H1 (cell line): ENCODE measurements around the gene FRK. TPM values are rescaled to one million over a fixed set of nuclear protein-coding genes. Genes with fewer than 3 reads are reported as not detected.

ENCODE experiments used
- CTCF ChIA-PET: fragments of 300-600 bp; sonication (Branson Sonifier 250); formaldehyde crosslinking; loops from one replicate; lab custom pipeline; 2021; ENCODE audit not compliant: partially characterized antibody; lab: Charles Lee
- POLR2A ChIA-PET: fragments of 300-600 bp; sonication (Branson Sonifier 250); formaldehyde crosslinking; loops from one replicate; lab custom pipeline; 2021; ENCODE audit warnings: inconsistent platforms; ENCODE audit not compliant: partially characterized antibody; lab: Charles Lee
- DNase-seq, 2 experiments: peaks; one replicate each; pipeline versions ENCODE4 v3.0.0 to v3.0.0-alpha.2; 2010 to 2022; ENCODE audit warnings: low spot score in 2 of 2, low read depth in 1 of 2, mixed read lengths in 1 of 2
- FAIRE-seq: peaks from 2 replicates; lab custom pipeline; 2011; peaks lifted over from hg19 to GRCh38; lab: Jason Lieb, UNC
- H2AFZ ChIP-seq: 2 replicates; pipeline ENCODE4 v1.8.1; 2012; ENCODE audit warnings: low read length, inconsistent platforms
- H2AK5ac ChIP-seq: 2 replicates; pipeline ENCODE4 v1.6.1; 2013; ENCODE audit warnings: low read depth, low read length
- H2BK120ac ChIP-seq: replicated peaks from 2 replicates; pipeline ENCODE3; 2013; ENCODE audit warnings: low read depth, low read length, inconsistent platforms
- H2BK12ac ChIP-seq: 2 replicates; pipeline ENCODE4 v1.6.1; 2013; ENCODE audit warnings: low read depth, low read length
- H2BK15ac ChIP-seq: 2 replicates; pipeline ENCODE4 v1.6.1; 2013; ENCODE audit warnings: low read length
- H2BK20ac ChIP-seq: 2 replicates; pipeline ENCODE4 v1.6.1; 2013; ENCODE audit warnings: low read length
- H2BK5ac ChIP-seq: 2 replicates; pipeline ENCODE4 v1.6.1; 2013; ENCODE audit warnings: low read depth, low read length
- H3K14ac ChIP-seq: 2 replicates; pipeline ENCODE4 v1.6.1; 2013; ENCODE audit warnings: inconsistent platforms; ENCODE audit not compliant: insufficient read length
- H3K18ac ChIP-seq: 2 replicates; pipeline ENCODE4 v1.6.1; 2013; ENCODE audit warnings: low read length; ENCODE audit errors: extremely low read depth
- H3K23ac ChIP-seq: 2 replicates; pipeline ENCODE4 v1.6.1; 2013; ENCODE audit warnings: inconsistent platforms; ENCODE audit not compliant: insufficient read length
- H3K23me2 ChIP-seq: 2 replicates; pipeline ENCODE4 v1.6.1; 2013; ENCODE audit warnings: low read depth, low read length
- H3K27ac ChIP-seq: 2 replicates; pipeline ENCODE4 v1.6.1; 2011; ENCODE audit warnings: low read depth, low read length, inconsistent platforms
- H3K27me3 ChIP-seq, 4 experiments: replicated peaks in 1 of 4; 1 replicate in 1 of 4; 2 replicates in 3 of 4; pipeline versions ENCODE4 v1.6.1 to v1.8.1; 2011 to 2013; ENCODE audit warnings: low read length in 3 of 4, mild to moderate bottlenecking in 3 of 4, inconsistent platforms in 2 of 4, mixed read lengths in 2 of 4, moderate library complexity in 1 of 4; ENCODE audit not compliant: control insufficient read depth in 3 of 4, insufficient read depth in 3 of 4; ENCODE audit errors: extremely low read depth in 1 of 4
- H3K36me3 ChIP-seq, 4 experiments: 2 replicates each; pipeline versions ENCODE4 v1.6.1 to v1.8.1; 2011 to 2013; ENCODE audit warnings: mild to moderate bottlenecking in 4 of 4, low read length in 3 of 4, moderate library complexity in 2 of 4, control low read depth in 1 of 4, inconsistent platforms in 1 of 4; ENCODE audit not compliant: insufficient read depth in 4 of 4, control insufficient read depth in 2 of 4
- H3K4ac ChIP-seq: replicated peaks from 2 replicates; pipeline ENCODE3; 2013; ENCODE audit warnings: low read length, low read depth, mixed read lengths, inconsistent platforms; ENCODE audit not compliant: insufficient read length
- H3K4me1 ChIP-seq, 4 experiments: replicated peaks in 1 of 4; 1 replicate in 1 of 4; 2 replicates in 3 of 4; pipeline versions ENCODE4 v1.6.1 to v1.8.1; 2011 to 2013; ENCODE audit warnings: low read length in 3 of 4, inconsistent platforms in 2 of 4, mixed read lengths in 1 of 4; ENCODE audit not compliant: insufficient read depth in 4 of 4, control insufficient read depth in 3 of 4
- H3K4me2 ChIP-seq, 2 experiments: 2 replicates each; pipeline versions ENCODE4 v1.6.1 to v1.8.1; 2011 to 2013; ENCODE audit warnings: low read depth in 2 of 2, low read length in 2 of 2, control low read depth in 1 of 2, inconsistent platforms in 1 of 2, mild to moderate bottlenecking in 1 of 2; ENCODE audit not compliant: insufficient read depth in 1 of 2
- H3K4me3 ChIP-seq, 4 experiments: fragments of 200-600, 300-600 bp in 1 of 4; sonication (generic), shearing (Covaris generic), sonication (Bioruptor Twin) in 1 of 4; 2 replicates each; pipeline versions ENCODE4 v1.5.1 to v1.8.1; 2011 to 2016; ENCODE audit warnings: low read length in 4 of 4, low read depth in 3 of 4, control low read depth in 2 of 4, inconsistent platforms in 2 of 4, mild to moderate bottlenecking in 2 of 4, mixed read lengths in 1 of 4, moderate library complexity in 1 of 4; ENCODE audit not compliant: insufficient read depth in 2 of 4; ENCODE audit errors: extremely low read depth in 1 of 4
- H3K56ac ChIP-seq: replicated peaks from 2 replicates; pipeline ENCODE3; 2013; ENCODE audit warnings: low read depth, mild to moderate bottlenecking, mixed read lengths, low read length, inconsistent platforms; ENCODE audit not compliant: insufficient read length
- H3K79me1 ChIP-seq: 2 replicates; pipeline ENCODE4 v1.6.1; 2013; ENCODE audit warnings: low read depth, low read length, control low read depth
- H3K79me2 ChIP-seq, 2 experiments: 2 replicates each; pipeline versions ENCODE4 v1.6.1 to v1.8.1; 2012 to 2013; ENCODE audit warnings: low read length in 2 of 2, mild to moderate bottlenecking in 2 of 2, inconsistent platforms in 1 of 2; ENCODE audit not compliant: insufficient read depth in 2 of 2, control insufficient read depth in 1 of 2
- H3K9ac ChIP-seq, 4 experiments: replicated peaks in 1 of 4; 1 replicate in 1 of 4; 2 replicates in 3 of 4; pipeline versions ENCODE4 v1.6.1 to v1.8.1; 2011 to 2013; ENCODE audit warnings: low read depth in 3 of 4, low read length in 3 of 4, control low read depth in 2 of 4, mild to moderate bottlenecking in 2 of 4, moderate library complexity in 2 of 4, inconsistent platforms in 1 of 4; ENCODE audit errors: extremely low read depth in 1 of 4
- H3K9me3 ChIP-seq, 2 experiments: 2 replicates each; pipeline versions ENCODE4 v1.6.1 to v1.8.1; 2012 to 2013; ENCODE audit warnings: mild to moderate bottlenecking in 2 of 2, moderate library complexity in 2 of 2, control low read depth in 1 of 2, inconsistent platforms in 1 of 2, low read depth in 1 of 2, low read length in 1 of 2, mixed read lengths in 1 of 2; ENCODE audit not compliant: insufficient read depth in 2 of 2
- H4K20me1 ChIP-seq, 2 experiments: replicated peaks in 1 of 2; 2 replicates each; pipeline versions ENCODE3 to v1.8.1; 2011 to 2013; ENCODE audit warnings: inconsistent platforms in 2 of 2, low read length in 2 of 2, mild to moderate bottlenecking in 1 of 2; ENCODE audit not compliant: insufficient read depth in 2 of 2, control insufficient read depth in 1 of 2
- H4K5ac ChIP-seq: 2 replicates; pipeline ENCODE4 v1.6.1; 2013; ENCODE audit warnings: low read length, low read depth, mixed read lengths, inconsistent platforms; ENCODE audit not compliant: insufficient read length
- H4K8ac ChIP-seq: 2 replicates; pipeline ENCODE4 v1.8.0; 2013; ENCODE audit warnings: mild to moderate bottlenecking, moderate library complexity, low read length, inconsistent platforms; ENCODE audit not compliant: insufficient read depth; ENCODE audit errors: extremely low read depth
- H4K91ac ChIP-seq: replicated peaks from 2 replicates; pipeline ENCODE3; 2013; ENCODE audit warnings: low read length, mixed read lengths, inconsistent platforms; ENCODE audit not compliant: insufficient read length
- ATF2 ChIP-seq: IDR thresholded peaks from 2 replicates; pipeline ENCODE4 v1.6.1; 2012; ENCODE audit warnings: low read length, inconsistent platforms
- EP300 ChIP-seq, 2 experiments: IDR thresholded peaks; 1 replicate in 1 of 2; 2 replicates in 1 of 2; pipeline ENCODE4 v1.6.1; 2011 to 2012; ENCODE audit warnings: low read depth in 2 of 2, low read length in 2 of 2, mild to moderate bottlenecking in 2 of 2, borderline replicate concordance in 1 of 2, inconsistent platforms in 1 of 2, moderate library complexity in 1 of 2
- GTF2F1 ChIP-seq: IDR thresholded peaks from 2 replicates; pipeline ENCODE4 v1.6.1; 2012; ENCODE audit warnings: low read depth, low read length, improper control_type of control experiment, borderline replicate concordance
- JUND ChIP-seq: IDR thresholded peaks from 2 replicates; pipeline ENCODE4 v1.6.1; 2011; ENCODE audit warnings: mild to moderate bottlenecking, improper control_type of control experiment, low read length
- KDM1A ChIP-seq: fragments of 200-600, 300-600 bp; sonication (generic); IDR thresholded peaks from 2 replicates; pipeline ENCODE4 v1.7.1; 2016; ENCODE audit warnings: mild to moderate bottlenecking, low read length, borderline replicate concordance
- WGBS, 2 experiments: shearing (Covaris generic) in 1 of 2; methylation state at CpG; one replicate each; pipeline versions ENCODE4 v1.1.6 to v1.1.7; 2013 to 2015; ENCODE audit warnings: low lambda C conversion rate in 2 of 2, mixed read lengths in 2 of 2, inconsistent platforms in 1 of 2, low coverage in 1 of 2, missing lambda C conversion rate in 1 of 2; ENCODE audit not compliant: insufficient replicate concordance in 2 of 2, insufficient coverage in 1 of 2, insufficient read length in 1 of 2; ENCODE audit errors: extremely low coverage in 1 of 2, missing lambda C conversion rate in 1 of 2; 5-methylcytosine and 5-hydroxymethylcytosine counted together
- polyA plus RNA-seq, 7 experiments: library from polyadenylated mRNA; depleted of rRNA in 3 of 7; stranded (reverse) in 5 of 7; unstranded in 2 of 7; fragments of >200 nt in 5 of 7; fragments of 200-250 nt in 2 of 7; gene quantifications; 1 replicate in 5 of 7; 2 replicates in 1 of 7; 4 replicates in 1 of 7; pipeline versions ENCODE4 v1.2.1 to v1.2.3, GENCODE V29; 2011 to 2013; ENCODE audit warnings: missing spikeins in 2 of 7, mixed read lengths in 2 of 7
- total RNA-seq: library from RNA; stranded (reverse); fragmentation: NEBNext Ultra II Directional; extraction: Animal tissue kit (Norgen Biotek cat#: 25700); gene quantifications from 2 replicates; pipeline ENCODE4 v1.2.1, GENCODE V29; 2021

The FRK gene
- total and polyA plus RNA-seq, 2 of the 8 experiments (the other 6 are each of a cell fraction or from before 2014, with no cell fraction given): 0.11 to 0.24 TPM

DNA sequence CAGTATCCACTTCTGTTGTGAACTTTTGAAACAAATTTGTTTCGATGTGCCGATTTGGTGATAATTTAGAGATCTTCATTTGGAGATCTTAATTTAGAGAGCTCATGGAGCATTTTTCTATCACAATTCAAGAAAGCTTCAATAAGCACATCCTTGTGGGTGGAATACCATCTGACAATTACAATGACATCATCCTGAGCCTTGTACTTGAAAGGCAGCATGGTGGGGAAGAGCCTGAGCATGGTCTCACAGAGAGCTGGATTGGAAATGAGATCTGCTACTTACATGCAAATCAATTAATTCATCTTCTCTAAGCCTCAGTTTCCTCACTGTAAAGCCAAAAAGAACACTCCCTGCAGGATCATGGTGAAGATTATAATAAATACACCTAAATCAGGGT, 75.9 kb downstream of the FRK start:
- H2AFZ ChIP-seq: no peak overlapping the region
- no peak overlapping the region for H4K91ac ChIP-seq
- no peak overlapping the region for H2AK5ac ChIP-seq
- H3K79me1 ChIP-seq: no peaks in the 10 kb centered on the region
- H4K8ac ChIP-seq: no peak overlapping the region
- no peak overlapping the region for H4K5ac ChIP-seq
- no peak overlapping the region for H2BK5ac ChIP-seq
- H3K23me2 ChIP-seq: no peaks in the 10 kb centered on the region
- no peak overlapping the region for H3K56ac ChIP-seq
- no peak overlapping the region for H3K18ac ChIP-seq
- no peak overlapping the region for H2BK15ac ChIP-seq
- H3K23ac ChIP-seq: no peak overlapping the region
- no peaks in the 10 kb centered on the region for H3K27me3 ChIP-seq
- CTCF ChIA-PET: interaction anchor here (0.7 to 1.6 kb wide), 2 partner anchors 13 to 16 kb away, joined by 4 read pairs; no protein-coding TSS in a partner anchor
- no peak overlapping the region for H3K4ac ChIP-seq
- no peak overlapping the region for H3K27ac ChIP-seq
- H2BK12ac ChIP-seq: no peak overlapping the region
- FAIRE-seq: no peak
- H3K4me2 ChIP-seq: no peak overlapping the region
- H3K14ac ChIP-seq: no peak overlapping the region
- no peaks in the 10 kb centered on the region for H3K9me3 ChIP-seq
- H3K9ac ChIP-seq: no peak overlapping the region
- no peak overlapping the region for H3K4me3 ChIP-seq
- H2BK120ac ChIP-seq: no peak overlapping the region
- H3K4me1 ChIP-seq: no peaks in the 10 kb centered on the region
- no peaks in the 10 kb centered on the region for H3K36me3 ChIP-seq
- no peaks in the 10 kb centered on the region for H4K20me1 ChIP-seq
- POLR2A ChIA-PET: interaction anchor here (1.7 kb wide), 1 partner anchor 15 kb away, joined by 4 read pairs; no protein-coding TSS in a partner anchor
- no peak for DNase-seq
- no peaks in the 10 kb centered on the region for H3K79me2 ChIP-seq
- WGBS, 2 experiments: 98% methylated on average over 2 of the region's 2 CpGs; no CpG with 5 or more reads in 1 of the 2 experiments
- no peak overlapping the region for H2BK20ac ChIP-seq
- TF ChIP-seq KDM1A: no peak
- no peak for TF ChIP-seq GTF2F1
- TF ChIP-seq ATF2: no peak
- TF ChIP-seq EP300 (IDR thresholded peaks at IDR 0.05; ENCODE audit: borderline replicate concordance in 1 of 2, low read depth in 2 of 2, low read length in 2 of 2): no peak
- TF ChIP-seq JUND: no peak
